ENCODE measurements around the gene ASPSCR1. TPM values are rescaled to one million over a fixed set of nuclear protein-coding genes. Genes with fewer than 3 reads are reported as not detected.

The ASPSCR1 gene
- total and polyA plus RNA-seq, 12 donors: 10.2 to 177 (median 27.6) TPM

DNA sequence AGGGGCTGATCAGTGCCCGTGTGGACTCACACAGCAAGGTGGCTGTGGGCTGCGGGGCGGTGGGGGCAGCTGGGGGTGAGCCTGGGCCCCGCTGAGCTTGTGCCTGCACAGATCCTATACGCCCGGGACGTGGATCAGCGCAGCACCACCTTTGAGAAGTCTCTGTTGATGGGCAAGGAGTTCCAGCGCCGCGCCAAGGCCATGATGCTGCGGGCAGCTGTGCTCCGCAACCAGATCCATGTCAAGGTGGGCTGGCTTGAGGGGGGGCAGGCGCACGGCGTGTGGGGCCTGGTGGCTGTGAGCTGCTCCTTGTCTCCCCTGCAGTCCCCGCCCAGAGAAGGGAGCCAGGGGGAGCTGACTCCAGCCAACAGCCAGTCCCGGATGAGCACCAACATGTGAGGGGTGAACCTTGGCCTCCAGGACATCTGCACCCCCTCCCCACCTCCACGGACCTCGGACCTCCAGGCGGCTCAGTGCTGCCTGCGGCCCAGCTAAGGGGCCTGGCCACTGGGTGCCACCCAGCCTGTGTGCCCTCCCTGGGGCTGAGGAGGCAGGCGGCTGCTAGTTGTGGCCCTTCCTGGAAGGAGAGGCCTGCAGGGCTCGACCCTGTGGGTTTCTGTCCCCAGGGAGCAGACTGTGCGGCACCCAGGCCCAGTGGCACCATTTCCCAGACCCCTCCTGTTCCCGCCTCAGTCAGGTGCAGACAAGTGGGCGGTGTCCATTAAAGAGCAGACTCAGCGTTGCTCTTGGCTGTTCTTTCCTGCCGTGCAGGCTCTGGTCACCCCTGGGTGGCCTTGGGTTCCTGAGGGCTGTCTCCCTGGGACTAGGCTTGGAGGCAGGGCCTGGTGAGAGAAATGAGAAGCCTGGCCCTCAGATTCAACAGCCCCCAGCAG, 79.5 kb downstream of the ASPSCR1 start:
- Histone ChIP-seq H3K27ac (peak overlapping the region in 4 of 5 donors; percentile 20 to 64 (median 42)), H3K36me3 (replicated peaks in 1 of 2) (peaks cover 0 to 85% of the 10 kb centered on the region in 2 donors), H3K4me3 (no peak overlapping the region), H3K27me3 (no peaks in the 10 kb centered on the region), H3K4me1 (replicated peaks in 1 of 2) (peaks cover 20 to 28% of the 10 kb centered on the region in 2 donors), H3K9me3 (replicated peaks in 1 of 3) (no peaks in the 10 kb centered on the region)
- intact Hi-C loops (cut with DNase I): no loop called here
- DNase-seq: peak; percentile 17 to 83 (median 72)
- TF ChIP-seq, protein P1, sequence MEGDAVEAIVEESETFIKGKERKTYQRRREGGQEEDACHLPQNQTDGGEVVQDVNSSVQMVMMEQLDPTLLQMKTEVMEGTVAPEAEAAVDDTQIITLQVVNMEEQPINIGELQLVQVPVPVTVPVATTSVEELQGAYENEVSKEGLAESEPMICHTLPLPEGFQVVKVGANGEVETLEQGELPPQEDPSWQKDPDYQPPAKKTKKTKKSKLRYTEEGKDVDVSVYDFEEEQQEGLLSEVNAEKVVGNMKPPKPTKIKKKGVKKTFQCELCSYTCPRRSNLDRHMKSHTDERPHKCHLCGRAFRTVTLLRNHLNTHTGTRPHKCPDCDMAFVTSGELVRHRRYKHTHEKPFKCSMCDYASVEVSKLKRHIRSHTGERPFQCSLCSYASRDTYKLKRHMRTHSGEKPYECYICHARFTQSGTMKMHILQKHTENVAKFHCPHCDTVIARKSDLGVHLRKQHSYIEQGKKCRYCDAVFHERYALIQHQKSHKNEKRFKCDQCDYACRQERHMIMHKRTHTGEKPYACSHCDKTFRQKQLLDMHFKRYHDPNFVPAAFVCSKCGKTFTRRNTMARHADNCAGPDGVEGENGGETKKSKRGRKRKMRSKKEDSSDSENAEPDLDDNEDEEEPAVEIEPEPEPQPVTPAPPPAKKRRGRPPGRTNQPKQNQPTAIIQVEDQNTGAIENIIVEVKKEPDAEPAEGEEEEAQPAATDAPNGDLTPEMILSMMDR (IDR thresholded peaks at IDR 0.05): no peak
- TF ChIP-seq POLR2A (IDR thresholded peaks at IDR 0.05): no peak
- WGBS, 4 donors: 72 to 83% (median 75%) methylated on average over 10 to 29 of the region's 29 CpGs

DNA sequence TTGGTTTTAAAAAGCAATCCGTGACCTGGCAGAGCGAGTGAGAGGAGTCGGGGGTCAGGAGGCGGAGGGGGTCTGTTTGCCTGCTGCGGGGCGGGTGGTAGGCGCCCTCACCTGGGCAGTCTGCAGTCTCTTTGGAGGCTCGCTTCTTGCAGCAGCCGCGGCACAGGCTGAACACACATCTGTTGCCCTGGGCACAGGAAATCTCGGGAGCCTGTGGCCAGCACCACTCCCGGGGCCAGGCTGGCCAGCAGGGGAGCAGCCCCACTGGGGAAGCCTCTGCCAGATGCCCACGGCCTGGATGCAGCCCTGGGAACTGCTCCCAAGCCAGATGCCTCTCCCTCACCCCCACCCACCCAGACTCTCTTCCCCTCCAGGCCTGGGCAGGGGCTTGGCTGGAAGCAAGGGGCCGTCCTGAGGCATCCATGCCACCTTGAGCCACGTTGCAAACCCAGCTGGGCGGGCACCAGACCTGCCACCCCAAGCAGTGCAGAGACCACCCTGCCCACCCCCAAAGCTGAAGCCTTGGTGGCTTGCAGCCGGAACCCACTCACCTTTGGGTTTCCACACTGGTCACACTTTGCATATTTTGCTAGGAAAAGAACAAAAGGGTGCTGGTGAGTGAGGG, 80.9 kb downstream of the ASPSCR1 start:
- Histone ChIP-seq H3K9me3 (replicated peaks in 1 of 3) (no peaks in the 10 kb centered on the region), H3K36me3 (replicated peaks in 1 of 2) (peaks cover 0 to 91% of the 10 kb centered on the region in 2 donors), H3K4me1 (replicated peaks in 1 of 2) (peaks cover 10 to 17% of the 10 kb centered on the region in 2 donors), H3K4me3 (no peak overlapping the region), H3K27me3 (no peaks in the 10 kb centered on the region), H3K27ac (no peak overlapping the region)
- TF ChIP-seq POLR2A (IDR thresholded peaks at IDR 0.05): no peak
- intact Hi-C loops (cut with DNase I): no loop called here
- 81 to 91% (median 87%) methylated on average over 12 to 17 of the region's 17 CpGs for WGBS, 4 donors
- DNase-seq: peak in 1 of 7 donors; percentile 7

DNA sequence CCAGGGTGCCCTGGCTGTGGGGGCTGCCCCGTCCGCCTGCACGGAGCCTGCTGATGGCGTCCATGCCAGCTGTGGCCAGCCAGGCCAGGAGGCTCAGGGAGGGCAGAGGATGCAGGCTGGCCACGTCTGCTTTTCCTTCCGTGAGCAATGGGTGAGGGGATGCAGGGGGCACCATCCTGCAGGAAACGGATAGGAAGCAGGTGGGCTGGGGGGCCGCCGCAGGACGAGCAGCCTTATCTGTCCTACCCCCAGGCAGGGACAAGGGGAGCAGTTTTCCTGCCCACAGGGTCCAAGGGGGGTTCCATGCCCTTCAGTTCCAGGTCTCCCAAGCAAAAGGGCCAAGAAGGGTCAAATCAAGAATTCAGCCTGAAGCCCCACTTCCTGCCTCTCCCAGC, 81.4 kb downstream of the ASPSCR1 start:
- no peaks in the 10 kb centered on the region for H3K9me3 ChIP-seq (replicated peaks in 1 of 3)
- H3K4me1 ChIP-seq (replicated peaks in 1 of 2): peaks cover 10 to 14% of the 10 kb centered on the region in 2 donors
- H3K4me3 ChIP-seq: no peak overlapping the region
- peaks cover 0 to 86% of the 10 kb centered on the region in 2 donors for H3K36me3 ChIP-seq (replicated peaks in 1 of 2)
- DNase-seq: peak in 1 of 7 donors; percentile 4
- TF ChIP-seq, protein P1 (IDR thresholded peaks at IDR 0.05): no peak
- no peak for TF ChIP-seq POLR2A (IDR thresholded peaks at IDR 0.05)
- intact Hi-C loops (cut with DNase I): no loop called here
- no peaks in the 10 kb centered on the region for H3K27me3 ChIP-seq
- 80 to 85% (median 82%) methylated on average over 7 to 10 of the region's 10 CpGs for WGBS, 4 donors
- H3K27ac ChIP-seq: no peak overlapping the region

DNA sequence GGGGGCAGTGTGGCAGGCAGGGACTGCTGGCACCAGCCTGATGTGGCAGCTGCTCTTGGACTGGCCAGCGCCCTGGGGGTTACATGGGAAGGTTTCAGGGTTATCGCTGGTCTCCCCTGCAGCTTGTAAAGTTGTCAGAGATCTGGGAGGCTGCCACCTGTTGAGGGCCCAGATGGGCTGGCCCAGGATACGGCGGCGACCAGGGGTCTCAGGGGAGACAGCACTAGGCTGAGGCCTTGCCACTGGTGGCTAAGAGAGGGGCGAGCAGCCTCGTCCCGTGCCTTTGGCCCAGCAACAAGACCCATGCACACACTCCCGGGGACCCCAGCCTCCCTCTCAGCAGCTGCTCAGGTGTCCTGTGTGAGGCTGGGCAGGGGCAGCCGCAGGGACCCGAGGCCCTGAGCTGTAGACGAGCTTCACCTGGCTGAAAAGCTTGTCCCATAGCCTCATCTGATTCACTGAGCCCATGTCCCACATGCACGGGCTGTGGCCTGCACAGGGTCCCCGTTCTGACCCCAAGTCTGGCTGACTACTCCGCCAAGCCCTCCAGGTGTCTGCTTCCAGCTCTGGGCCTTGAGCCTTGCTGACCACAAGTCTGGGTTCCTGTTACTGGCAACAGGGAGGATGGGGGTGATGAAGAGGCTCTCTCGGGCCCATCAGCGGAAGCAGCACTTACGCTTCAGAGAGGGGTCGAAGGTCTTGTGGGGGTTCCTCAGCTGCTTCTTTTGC, 82.0 kb downstream of the ASPSCR1 start:
- peaks cover 0 to 80% of the 10 kb centered on the region in 2 donors for H3K36me3 ChIP-seq (replicated peaks in 1 of 2)

More for the DNA sequence above, 82.0 kb downstream of the ASPSCR1 start:
- no peaks in the 10 kb centered on the region for H3K27me3 ChIP-seq
- WGBS, 4 donors: 78 to 95% (median 89%) methylated on average over 4 to 19 of the region's 19 CpGs
- H3K9me3 ChIP-seq (replicated peaks in 1 of 3): no peaks in the 10 kb centered on the region
- no peak overlapping the region for H3K27ac ChIP-seq
- no peak overlapping the region for H3K4me3 ChIP-seq
- intact Hi-C loops (cut with DNase I): no loop called here
- peaks cover 12 to 17% of the 10 kb centered on the region in 2 donors for H3K4me1 ChIP-seq (replicated peaks in 1 of 2)
- TF ChIP-seq, protein P1 (IDR thresholded peaks at IDR 0.05): no peak
- no peak for TF ChIP-seq POLR2A (IDR thresholded peaks at IDR 0.05)
- DNase-seq: peak in 1 of 7 donors; percentile 6
